Neural progenitor cell (in vitro differentiated cells): ENCODE results near the gene VRK3. TPM values are rescaled to one million over a fixed set of nuclear protein-coding genes. Genes with fewer than 3 reads are reported as not detected.

Experiments used
- DNase-seq: peaks from one replicate; pipeline ENCODE4 v3.0.0-alpha.2; 2016; ENCODE audit warnings: low spot score
- H2AFZ ChIP-seq: fragments of 200-600 bp; sonication (generic); replicated peaks from 2 replicates; pipeline ENCODE4 v1.6.1; 2016; ENCODE audit warnings: antibody characterized with exemption
- H3F3A ChIP-seq: fragments of 200-600 bp; sonication (generic); 2 replicates; pipeline ENCODE4 v1.6.1; 2016; ENCODE audit warnings: antibody characterized with exemption, low read depth
- H3K27ac ChIP-seq: fragments of 200-600 bp; sonication (generic); 2 replicates; pipeline ENCODE4 v1.5.1; 2016; ENCODE audit warnings: mild to moderate bottlenecking
- H3K27me3 ChIP-seq: fragments of 200-600 bp; sonication (generic); 2 replicates; pipeline ENCODE4 v1.6.1; 2016; ENCODE audit warnings: mild to moderate bottlenecking, moderate library complexity
- H3K36me3 ChIP-seq: fragments of 200-600 bp; sonication (generic); 2 replicates; pipeline ENCODE4 v1.5.1; 2016
- H3K4me1 ChIP-seq: fragments of 200-600 bp; sonication (generic); 2 replicates; pipeline ENCODE4 v1.6.1; 2016; ENCODE audit warnings: mixed run types
- H3K4me2 ChIP-seq: fragments of 200-600 bp; sonication (generic); 2 replicates; pipeline ENCODE4 v1.6.1; 2016
- H3K4me3 ChIP-seq: fragments of 200-600 bp; sonication (generic); 2 replicates; pipeline ENCODE4 v1.5.1; 2016
- H3K79me2 ChIP-seq: fragments of 200-600 bp; sonication (generic); 2 replicates; pipeline ENCODE4 v1.6.1; 2016; ENCODE audit warnings: low read depth
- H3K9ac ChIP-seq: fragments of 200-600 bp; sonication (generic); 2 replicates; pipeline ENCODE4 v1.6.1; 2016
- H3K9me3 ChIP-seq: fragments of 200-600 bp; sonication (generic); 2 replicates; pipeline ENCODE4 v1.5.1; 2016; ENCODE audit warnings: low read depth
- H4K20me1 ChIP-seq: fragments of 200-600 bp; sonication (generic); 2 replicates; pipeline ENCODE4 v1.6.1; 2016; ENCODE audit warnings: low read depth
- H3K27ac Mint-ChIP-seq: 3 replicates; pipeline ENCODE4 v1.8.0; 2021; ENCODE audit warnings: mixed read lengths
- H3K27me3 Mint-ChIP-seq: 2 replicates; pipeline ENCODE4 v1.8.0; 2022; ENCODE audit warnings: low read depth, mild to moderate bottlenecking, inconsistent platforms, moderate library complexity, mixed read lengths; ENCODE audit not compliant: insufficient read depth
- H3K36me3 Mint-ChIP-seq: 3 replicates; pipeline ENCODE4 v1.8.0; 2021; ENCODE audit warnings: mixed read lengths
- H3K4me1 Mint-ChIP-seq: 3 replicates; pipeline ENCODE4 v1.8.0; 2021; ENCODE audit warnings: mixed read lengths
- H3K4me3 Mint-ChIP-seq: 3 replicates; pipeline ENCODE4 v1.8.0; 2021; ENCODE audit warnings: mild to moderate bottlenecking, moderate library complexity, mixed read lengths
- H3K9me3 Mint-ChIP-seq: 3 replicates; pipeline ENCODE4 v1.8.0; 2020; ENCODE audit warnings: mixed read lengths
- CTCF ChIP-seq: fragments of 200-600 bp; sonication (generic); IDR thresholded peaks from 2 replicates; pipeline ENCODE4 v1.5.1; 2017; ENCODE audit warnings: antibody characterized with exemption, mild to moderate bottlenecking
- EZH2 ChIP-seq: fragments of 200-600 bp; sonication (generic); IDR thresholded peaks from 2 replicates; pipeline ENCODE4 v1.6.1; 2017; ENCODE audit warnings: antibody characterized with exemption, mild to moderate bottlenecking, moderate library complexity
- EZH2phosphoT487 ChIP-seq: fragments of 200-600 bp; sonication (generic); IDR thresholded peaks from 2 replicates; pipeline ENCODE4 v1.6.1; 2017; ENCODE audit warnings: antibody characterized with exemption
- total RNA-seq: library from RNA; depleted of rRNA; stranded (reverse); fragments of >200 nt; gene quantifications from 2 replicates; pipeline ENCODE4 v1.2.3, GENCODE V29; 2015; ENCODE audit warnings: low replicate concordance

The VRK3 gene
- total RNA-seq, 1 donor from 2014 or later = 21.6 TPM

GRCh38 chr19:50044922-50045321, 19.8 kb upstream of the VRK3 start:
- H3K4me1 ChIP-seq = no peaks in the 10 kb centered on the region
- peaks cover 46% of the 10 kb centered on the region for H3K36me3 ChIP-seq
- H3K27me3 ChIP-seq = no peaks in the 10 kb centered on the region
- no peak overlapping the region for H3K4me3 ChIP-seq
- H3K9me3 ChIP-seq = peaks cover 35% of the 10 kb centered on the region
- no peak overlapping the region for H3K27ac ChIP-seq
- no peak for TF ChIP-seq EZH2
- Mint-ChIP-seq H3K4me3 (no peak overlapping the region), H3K36me3 (peaks cover 82% of the 10 kb centered on the region), H3K27me3 (peaks cover 9% of the 10 kb centered on the region), H3K27ac (no peak overlapping the region), H3K9me3 (peaks cover 61% of the 10 kb centered on the region), H3K4me1 (no peaks in the 10 kb centered on the region)
- no peak for DNase-seq
- no peaks in the 10 kb centered on the region for H3K79me2 ChIP-seq
- no peak overlapping the region for H3K9ac ChIP-seq
- H3F3A ChIP-seq = no peaks in the 10 kb centered on the region
- no peak overlapping the region for H3K4me2 ChIP-seq
- H4K20me1 ChIP-seq = no peaks in the 10 kb centered on the region
- no peak overlapping the region for H2AFZ ChIP-seq

- Histone ChIP-seq H3K4me3 (no peak overlapping the region), H3K27me3 (no peaks in the 10 kb centered on the region), H3K9ac (no peak overlapping the region), H4K20me1 (no peaks in the 10 kb centered on the region), H3K36me3 (peaks cover 46% of the 10 kb centered on the region), H3F3A (no peaks in the 10 kb centered on the region), H2AFZ (no peak overlapping the region), H3K4me1 (no peaks in the 10 kb centered on the region), H3K9me3 (peaks cover 35% of the 10 kb centered on the region), H3K4me2 (no peak overlapping the region), H3K79me2 (no peaks in the 10 kb centered on the region), H3K27ac (no peak overlapping the region)
- peaks cover 55% of the 10 kb centered on the region for H3K9me3 Mint-ChIP-seq
- no peak overlapping the region for H3K4me3 Mint-ChIP-seq
- H3K36me3 Mint-ChIP-seq = peaks cover 87% of the 10 kb centered on the region
- DNase-seq = no peak
- H3K27me3 Mint-ChIP-seq = peaks cover 7% of the 10 kb centered on the region
- no peak overlapping the region for H3K27ac Mint-ChIP-seq
- TF ChIP-seq EZH2 (no peak), EZH2phosphoT487 (no peak), CTCF (no peak)
- H3K4me1 Mint-ChIP-seq = no peaks in the 10 kb centered on the region
These were observed 18.8 kb upstream of the VRK3 start for GRCh38 chr19:50043967-50044366.

GRCh38 chr19:50042363-50043024, 17.3 kb upstream of the VRK3 start:
- no peak overlapping the region for H3K27ac Mint-ChIP-seq
- Histone ChIP-seq H3K27me3 (no peaks in the 10 kb centered on the region), H3K79me2 (no peaks in the 10 kb centered on the region), H3K9me3 (peaks cover 35% of the 10 kb centered on the region), H3K9ac (no peak overlapping the region), H2AFZ (no peak overlapping the region), H3K36me3 (peaks cover 45% of the 10 kb centered on the region), H3K4me3 (no peak overlapping the region), H4K20me1 (no peaks in the 10 kb centered on the region), H3K4me1 (no peaks in the 10 kb centered on the region), H3F3A (no peaks in the 10 kb centered on the region), H3K4me2 (no peak overlapping the region), H3K27ac (no peak overlapping the region)
- no peak overlapping the region for H3K4me3 Mint-ChIP-seq
- H3K9me3 Mint-ChIP-seq = peaks cover 46% of the 10 kb centered on the region
- H3K4me1 Mint-ChIP-seq = no peaks in the 10 kb centered on the region
- peaks cover 74% of the 10 kb centered on the region for H3K36me3 Mint-ChIP-seq
- TF ChIP-seq EZH2phosphoT487 (no peak), CTCF (no peak), EZH2 (no peak)
- H3K27me3 Mint-ChIP-seq = peaks cover 7% of the 10 kb centered on the region
- DNase-seq = no peak

GRCh38 chr19:50040967-50041366, 15.8 kb upstream of the VRK3 start:
- H4K20me1 ChIP-seq = no peaks in the 10 kb centered on the region
- no peak overlapping the region for H3K4me2 ChIP-seq
- no peaks in the 10 kb centered on the region for H3F3A ChIP-seq
- no peaks in the 10 kb centered on the region for H3K4me1 ChIP-seq
- TF ChIP-seq EZH2 = no peak
- no peak for TF ChIP-seq CTCF
- TF ChIP-seq EZH2phosphoT487 = no peak
- no peak overlapping the region for H3K4me3 ChIP-seq
- no peaks in the 10 kb centered on the region for H3K79me2 ChIP-seq
- no peak for DNase-seq
- H3K9ac ChIP-seq = no peak overlapping the region
- H3K27me3 ChIP-seq = no peaks in the 10 kb centered on the region
- no peak overlapping the region for H3K4me3 Mint-ChIP-seq
- peaks cover 67% of the 10 kb centered on the region for H3K36me3 Mint-ChIP-seq
- H3K9me3 ChIP-seq = peaks cover 21% of the 10 kb centered on the region
- no peak overlapping the region for H2AFZ ChIP-seq
- no peak overlapping the region for H3K27ac ChIP-seq
- H3K27ac Mint-ChIP-seq = no peak overlapping the region
- no peaks in the 10 kb centered on the region for H3K4me1 Mint-ChIP-seq
- peaks cover 30% of the 10 kb centered on the region for H3K36me3 ChIP-seq
- H3K9me3 Mint-ChIP-seq = peaks cover 31% of the 10 kb centered on the region
- peaks cover 7% of the 10 kb centered on the region for H3K27me3 Mint-ChIP-seq
